Globus pallidus (tissue), 1 donor: ENCODE data around the gene TUSC2.

Source experiments
- DNase-seq: peaks from one replicate; pipeline ENCODE4 v3.0.0-alpha.2; 2015; ENCODE audit warnings: low spot score

Gene TUSC2, protein sequence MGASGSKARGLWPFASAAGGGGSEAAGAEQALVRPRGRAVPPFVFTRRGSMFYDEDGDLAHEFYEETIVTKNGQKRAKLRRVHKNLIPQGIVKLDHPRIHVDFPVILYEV

DNA sequence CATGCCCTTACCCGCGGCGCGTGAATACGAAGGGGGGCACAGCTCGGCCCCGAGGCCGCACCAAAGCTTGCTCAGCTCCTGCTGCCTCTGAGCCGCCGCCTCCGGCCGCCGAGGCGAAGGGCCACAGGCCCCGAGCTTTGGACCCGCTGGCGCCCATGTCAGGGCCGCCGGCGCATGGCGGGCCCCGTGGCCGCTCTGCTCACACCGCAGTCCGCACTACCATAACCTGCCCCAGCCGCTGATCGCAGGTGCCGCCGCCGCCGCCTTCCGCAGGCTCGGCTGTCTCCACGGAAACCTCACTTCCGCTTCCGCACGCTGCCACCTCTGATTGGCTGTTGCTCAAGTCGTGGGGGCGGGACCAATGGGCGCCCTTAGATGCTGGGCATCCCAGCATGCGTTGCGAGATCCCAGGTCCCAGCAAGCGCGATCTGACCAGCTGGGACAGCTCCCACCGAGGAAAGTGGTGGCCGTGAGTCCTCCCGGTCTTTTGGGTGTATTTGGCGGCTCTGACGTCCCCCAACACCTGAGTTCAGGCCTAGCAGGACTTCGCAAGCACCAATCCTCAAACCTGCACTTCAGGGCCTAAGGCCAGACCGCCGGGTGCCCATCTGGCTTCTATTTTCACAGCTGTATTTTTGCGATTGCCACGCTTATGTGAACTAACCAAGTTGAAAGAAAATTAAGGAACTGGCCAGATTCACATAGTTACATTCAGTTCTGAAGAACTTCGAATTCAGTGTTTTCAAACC, at the start of gene TUSC2:
TUSC2 (minus strand) TSS at position 281 of the 749 bp plus-strand sequence; CDS start at position 157, 124 bp downstream.
- DNase-seq: peak; percentile 97

- DNase-seq: no peak
Observed at GRCh38 chr3:50375258-50375931, 47.4 kb upstream of the TUSC2 start.

DNA sequence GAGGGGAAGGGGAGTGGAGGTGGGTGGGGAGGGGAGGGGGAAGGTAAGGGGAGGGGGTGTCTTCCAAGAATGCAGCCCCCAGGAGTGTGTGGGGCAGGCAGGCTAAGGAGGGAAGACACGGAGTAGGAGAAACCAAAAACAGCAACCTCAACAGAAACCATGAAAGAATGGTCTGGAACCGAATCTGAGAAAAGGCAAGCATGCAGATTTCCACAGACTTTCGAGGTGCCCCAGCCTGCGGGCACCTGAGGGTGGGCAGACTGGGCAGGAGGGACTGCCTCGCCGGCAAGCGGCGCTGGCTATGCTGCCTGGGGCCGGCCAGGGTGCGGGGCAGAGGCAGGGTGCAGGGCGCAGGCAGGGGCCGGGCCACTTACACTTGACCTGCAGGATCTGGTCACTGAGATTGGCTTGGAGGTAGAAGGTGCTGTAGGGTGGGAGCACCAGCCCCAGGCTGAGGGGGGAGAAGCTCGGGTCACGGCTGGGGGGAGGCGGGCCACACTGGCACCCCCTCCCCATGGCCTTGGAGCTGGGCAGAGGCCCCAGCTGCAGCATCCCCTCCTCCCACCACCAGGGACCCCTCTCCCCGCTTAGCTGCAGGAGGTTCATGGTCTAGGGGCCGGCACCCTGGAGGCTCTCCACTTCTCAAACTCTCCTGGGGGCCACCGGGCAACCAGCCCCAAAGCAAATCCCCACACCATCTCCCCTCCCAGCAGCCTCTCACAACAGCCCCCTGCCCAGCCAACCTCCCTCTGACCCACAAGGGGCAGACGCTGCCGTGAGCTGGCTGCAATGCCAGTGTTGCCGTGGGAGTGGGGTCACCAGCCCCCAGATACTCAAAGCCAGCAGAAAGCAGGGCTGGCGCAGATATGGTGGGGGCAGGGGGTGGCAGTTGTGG, 46.6 kb upstream of the TUSC2 start:
- no peak for DNase-seq

DNA sequence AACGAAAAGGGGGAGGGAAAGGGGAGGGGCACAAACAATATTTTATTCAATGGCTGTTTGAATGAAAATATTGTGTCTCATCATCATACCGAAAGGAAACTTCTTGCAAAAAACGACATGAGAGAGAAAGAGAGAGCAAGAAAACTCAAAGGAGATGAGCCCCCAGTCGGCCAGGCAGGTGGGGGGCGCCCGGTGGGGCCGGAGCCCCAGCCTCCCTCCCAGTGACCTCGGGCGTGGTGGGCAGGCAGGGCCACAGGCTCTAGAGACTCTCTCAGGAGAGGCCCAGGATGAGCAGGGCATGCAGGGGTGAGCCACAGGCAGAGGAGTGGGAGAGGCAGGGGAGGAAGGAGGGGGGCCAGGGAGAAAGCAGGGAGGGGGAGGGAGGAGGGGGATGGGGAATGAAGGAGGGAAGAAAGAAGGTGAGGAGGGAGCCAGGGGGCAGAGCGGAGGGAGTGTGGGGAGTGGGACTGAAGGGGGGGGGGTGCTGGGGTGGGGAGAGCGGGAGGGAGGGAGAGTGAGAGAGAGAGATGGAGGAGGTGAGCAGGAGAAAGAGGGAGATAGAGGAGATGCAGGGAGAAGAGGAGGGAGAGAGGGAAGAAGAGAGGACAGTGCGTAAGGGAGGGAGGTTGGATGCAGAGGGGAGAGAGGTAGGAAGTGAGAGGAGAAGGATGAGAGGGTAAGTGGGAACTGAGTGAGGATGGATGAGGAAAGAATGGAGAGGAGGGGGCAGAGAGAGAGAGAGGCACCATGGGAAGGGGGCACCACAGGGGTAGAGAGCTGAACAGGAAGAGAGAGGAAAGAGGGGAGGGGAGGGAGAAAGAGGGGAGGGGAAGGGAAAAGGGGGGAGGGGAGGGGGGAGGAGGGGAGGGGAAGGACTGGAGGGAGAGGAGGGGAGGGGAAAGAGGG, 45.4 kb upstream of the TUSC2 start:
- no peak for DNase-seq

GRCh38 chr3:50372349-50372748, 44.3 kb upstream of the TUSC2 start:
- no peak for DNase-seq

- DNase-seq: no peak
Observed at GRCh38 chr3:50371133-50371685, 43.2 kb upstream of the TUSC2 start.

DNA sequence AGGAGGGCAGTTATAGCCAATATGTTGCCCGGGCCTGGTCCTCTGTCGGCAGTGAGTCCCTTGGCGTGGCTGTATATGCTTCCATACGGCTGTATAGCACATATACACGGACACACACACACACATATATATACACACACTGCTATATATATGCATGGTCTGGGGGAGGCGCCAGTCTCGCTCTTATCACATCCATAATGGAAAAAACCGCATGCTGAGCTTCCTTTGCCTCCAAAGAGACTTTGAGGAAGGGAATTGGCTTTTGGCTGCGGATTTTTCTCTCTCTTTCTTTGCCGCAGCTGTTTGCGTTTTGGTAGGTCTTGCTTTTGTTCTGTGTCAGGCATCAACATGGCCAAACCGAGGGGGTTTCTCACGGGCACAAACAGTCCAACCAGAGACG, 42.6 kb upstream of the TUSC2 start:
- no peak for DNase-seq

DNA sequence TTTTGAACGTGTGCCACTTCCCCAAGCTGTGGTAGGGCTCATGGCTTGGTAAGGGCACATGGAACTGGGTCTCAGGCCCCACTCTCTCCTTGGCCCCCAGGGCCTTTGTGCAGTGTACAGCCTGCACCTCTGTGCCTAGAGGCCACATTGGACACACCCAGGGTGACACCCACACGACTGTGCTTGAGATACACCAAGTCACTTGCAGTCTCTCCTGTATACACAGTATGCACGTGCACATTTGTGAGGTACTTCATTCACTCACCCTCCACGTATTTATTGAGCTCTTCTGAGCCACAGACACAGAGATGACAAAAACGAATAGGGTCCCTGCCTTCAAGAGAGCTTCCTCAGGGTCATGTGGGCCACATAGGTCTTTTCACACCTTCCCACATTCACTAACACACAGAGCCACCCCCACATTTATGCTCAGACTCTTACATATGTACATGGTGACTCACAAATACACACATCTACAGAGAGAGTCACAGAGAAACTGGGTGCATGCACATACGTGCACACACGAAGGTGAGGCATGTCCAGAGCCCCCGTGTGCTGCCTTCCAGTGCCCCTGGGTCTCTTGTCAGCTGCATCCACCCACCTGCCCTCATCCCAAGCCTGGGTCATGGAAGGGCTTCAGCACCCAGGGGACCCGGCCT, 41.1 kb upstream of the TUSC2 start:
- no peak for DNase-seq

DNA sequence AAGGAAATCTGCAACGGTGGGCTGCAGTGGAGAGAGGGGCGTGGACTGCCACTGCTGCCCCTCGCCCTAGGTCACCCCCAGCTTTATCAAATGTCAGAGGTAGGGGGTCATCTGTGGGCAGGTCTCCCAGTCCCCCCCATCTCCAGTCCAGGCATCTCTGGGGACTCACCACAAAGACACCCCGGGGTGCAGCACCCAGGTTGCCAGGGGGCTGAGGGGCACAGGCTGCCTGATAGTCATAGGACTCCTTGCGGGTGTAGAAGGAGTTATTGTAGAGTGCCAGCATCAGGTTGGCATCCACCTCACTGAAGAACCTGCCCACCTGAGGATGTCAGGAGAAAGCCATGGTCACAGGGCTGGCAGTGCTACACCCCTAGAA, 37.8 kb upstream of the TUSC2 start:
- no peak for DNase-seq

- peak; percentile 53 for DNase-seq
Observed at GRCh38 chr3:50365080-50365841, 37.2 kb upstream of the TUSC2 start.

- DNase-seq: no peak
Observed at GRCh38 chr3:50364573-50365079, 36.6 kb upstream of the TUSC2 start.

GRCh38 chr3:50359760-50360110, 31.7 kb upstream of the TUSC2 start:
- no peak for DNase-seq

DNA sequence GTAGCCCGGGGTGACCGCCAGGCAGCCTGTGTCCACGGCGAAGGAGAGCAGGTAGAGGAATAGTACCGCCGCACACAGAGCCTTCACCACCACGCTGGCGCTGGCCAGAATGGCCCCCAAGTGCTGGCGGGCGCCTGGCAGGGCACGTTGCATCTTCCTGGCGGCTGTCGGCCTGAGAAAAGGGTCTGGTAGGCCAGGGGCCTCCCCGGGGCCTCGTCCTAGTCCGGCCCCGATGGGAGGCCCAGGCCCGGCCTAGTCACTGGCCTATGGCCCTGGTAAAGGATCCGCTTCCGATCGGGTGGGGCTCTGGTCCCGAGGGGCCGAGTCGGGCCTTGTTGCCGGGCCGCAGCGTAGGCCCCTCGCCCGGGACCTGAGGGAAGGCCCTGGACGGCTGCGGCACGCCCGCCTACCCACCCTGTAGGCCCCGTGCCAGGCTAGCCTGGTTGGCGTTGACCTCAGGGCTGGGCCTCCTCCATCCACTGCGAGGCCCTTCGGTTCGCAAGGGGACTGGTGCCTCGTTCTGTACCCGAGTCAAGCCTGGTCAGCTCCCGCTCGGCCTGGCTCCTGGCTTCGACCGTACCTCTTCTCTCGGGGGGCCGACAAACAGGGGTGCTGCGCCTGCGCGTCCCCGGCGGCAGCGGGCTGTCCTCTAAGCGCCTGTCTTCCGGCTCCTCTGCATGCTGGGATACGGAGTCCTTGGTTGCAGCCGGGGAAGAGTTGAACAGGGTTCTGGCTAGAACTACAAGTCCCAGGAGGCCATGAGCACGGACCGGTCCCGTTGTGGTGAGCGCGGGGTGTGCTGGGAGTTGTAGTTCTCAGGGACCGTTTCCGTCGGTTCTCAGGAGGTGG, 31.1 kb upstream of the TUSC2 start, which contains the start of gene TMEM115:
TMEM115 (minus strand) TSS at position 611 of the 849 bp plus-strand sequence; CDS start at position 153, 458 bp downstream.
- peak; percentile 100 for DNase-seq

DNA sequence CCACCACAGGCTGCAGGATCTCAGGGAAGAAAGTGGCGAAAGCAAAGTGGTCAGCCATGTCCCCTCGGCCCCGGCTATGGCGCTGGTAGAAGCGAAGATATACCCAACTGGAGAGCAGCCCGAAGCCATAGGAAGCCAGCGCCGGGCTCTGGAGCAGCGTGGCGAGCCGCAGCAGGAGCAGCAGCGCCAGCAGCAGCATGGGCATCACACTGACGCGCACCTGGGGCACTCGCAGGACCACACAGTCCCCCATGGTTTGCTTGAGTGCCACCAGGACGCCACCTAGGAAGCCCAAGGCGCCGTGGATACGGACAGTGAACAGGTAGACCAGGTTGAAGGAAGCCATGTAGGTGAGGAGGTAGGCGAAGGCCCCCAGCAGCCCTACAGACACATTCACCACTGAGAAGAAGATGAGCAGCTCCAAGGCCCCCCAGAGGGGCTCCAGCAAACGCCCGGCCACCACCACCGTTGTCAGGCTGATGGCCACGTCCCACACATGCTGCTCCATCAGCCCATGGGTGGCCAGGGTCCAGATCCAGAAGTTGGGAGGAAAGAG, 30.4 kb upstream of the TUSC2 start:
- DNase-seq: no peak

DNA sequence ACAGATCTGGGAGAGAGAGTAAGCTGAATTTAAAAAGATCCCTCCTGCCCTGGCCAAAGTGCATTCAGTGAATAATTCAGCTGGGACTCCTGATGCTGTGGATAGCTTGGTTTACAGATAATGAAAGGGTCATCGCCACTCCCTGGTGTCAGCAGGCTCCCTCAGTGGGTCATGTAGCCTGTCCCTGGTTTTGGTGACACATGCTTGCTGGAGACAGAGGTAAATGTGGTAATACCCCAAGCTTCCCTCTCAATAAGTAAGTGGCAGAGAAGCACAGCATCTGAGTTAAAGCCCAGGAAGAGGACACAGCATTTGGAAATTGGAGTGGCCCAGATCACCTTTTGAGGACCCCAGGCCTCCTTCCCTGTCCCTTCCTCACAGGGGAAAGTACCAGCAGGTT, 29.5 kb upstream of the TUSC2 start:
- no peak for DNase-seq

DNA sequence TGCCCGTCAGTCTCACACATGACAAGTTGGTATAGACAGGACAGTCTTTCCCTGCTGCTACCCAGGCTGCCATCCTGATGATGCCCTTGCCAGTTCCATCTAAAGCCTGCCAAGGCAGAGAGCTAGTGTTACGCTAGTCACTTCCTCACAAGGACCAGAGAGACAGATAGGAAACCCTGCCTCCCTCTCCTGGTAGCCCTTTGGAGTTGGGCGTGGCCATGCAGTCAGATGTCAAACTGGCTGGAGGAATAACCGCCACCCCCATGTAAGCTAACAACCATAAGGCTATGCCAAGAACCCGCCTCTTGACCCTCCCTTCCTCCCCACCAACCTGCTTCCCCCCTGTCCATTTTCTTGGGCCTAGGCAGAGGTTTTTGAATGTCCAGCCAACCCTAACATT, 28.5 kb upstream of the TUSC2 start:
- no peak for DNase-seq

DNA sequence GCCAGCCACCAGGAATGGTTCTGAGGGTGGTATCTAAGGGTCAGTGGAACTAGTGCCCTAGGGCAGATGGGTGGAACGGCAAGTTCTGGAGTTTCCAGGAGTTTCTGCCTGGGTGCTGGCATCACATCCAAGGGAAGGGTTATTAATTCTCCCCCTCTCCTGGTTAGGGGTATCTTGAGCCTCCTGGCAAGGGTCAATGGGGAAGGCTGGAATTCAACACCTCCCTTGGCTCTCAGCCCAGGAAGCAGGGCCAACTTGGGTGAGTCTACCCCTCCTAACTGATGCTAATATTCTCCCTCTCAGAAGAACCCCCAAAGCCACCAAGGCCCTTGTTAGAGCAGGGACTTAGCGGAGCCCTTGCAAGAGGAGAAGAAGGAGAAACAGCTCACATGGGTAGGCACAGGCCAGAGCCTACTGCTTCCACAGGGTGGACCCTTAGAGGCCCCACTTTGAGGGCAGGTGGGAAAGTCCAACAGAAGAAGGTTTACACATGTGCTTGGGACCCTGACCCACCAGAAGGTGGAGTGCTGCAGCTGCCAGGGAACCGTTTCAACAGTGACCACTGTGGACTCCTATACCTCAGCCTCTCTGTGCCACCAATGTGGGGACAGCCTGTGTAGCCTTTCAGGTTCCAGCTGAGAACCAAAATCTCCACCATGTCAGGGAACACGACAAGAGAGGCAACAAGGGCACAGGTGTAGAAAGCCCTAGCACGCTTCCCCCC, 28.0 kb upstream of the TUSC2 start:
- no peak for DNase-seq
